Embryonic facial prominence (tissue), 1 donor: ENCODE data around the gene TSACC.

Source experiments
- DNase-seq: peaks from one replicate; pipeline ENCODE4 v3.0.0-alpha.2; 2016; ENCODE audit errors: extremely low spot score

Gene TSACC

GRCh38 chr1:156394082-156394481 is 55.8 kb downstream of the TSACC start:
- DNase-seq = no peak

GRCh38 chr1:156394835-156395461 is 56.6 kb downstream of the TSACC start:
- no peak for DNase-seq
